GM12878 (cell line): Measurements from ENCODE around the gene CAMTA1. TPM values are rescaled to one million over a fixed set of nuclear protein-coding genes. Genes with fewer than 3 reads are reported as not detected.

Experiments
- ATAC-seq: fragments of 200-7000 bp; cut with Tn5 transposase; 3 replicates; pipeline ENCODE4 v1.9.1; 2020; ENCODE audit warnings: mild to moderate bottlenecking, moderate library complexity
- BruUV-seq: library from RNA; stranded (reverse); fragments of 400-500 nt; replicated peaks from 2 replicates; lab custom pipeline; 2021; lab: Mats Ljungman, UMichigan
- CTCF ChIA-PET: fragments of 300-600 bp; sonication (Branson Sonifier 250); formaldehyde crosslinking; extraction: SDS; loops from one replicate; lab custom pipeline; 2021; ENCODE audit warnings: inconsistent platforms; lab: Yijun Ruan, JAX
- POLR2A ChIA-PET: fragments of 350-600 bp; formaldehyde crosslinking; extraction: SDS; loops from one replicate; lab custom pipeline; 2021; ENCODE audit warnings: inconsistent platforms; lab: Charles Lee
- RAD21 ChIA-PET: fragments of 300-600 bp; sonication (Branson Sonifier 250); formaldehyde crosslinking; loops from one replicate; lab custom pipeline; 2023; ENCODE audit warnings: antibody characterized with exemption; ENCODE audit not compliant: unreplicated experiment; lab: Charles Lee
- SMC1A ChIA-PET: fragments of 300-600 bp; sonication (Branson Sonifier 250); formaldehyde crosslinking; loops from one replicate; lab custom pipeline; 2023; ENCODE audit not compliant: unreplicated experiment, uncharacterized antibody; lab: Charles Lee
- DNase-seq: peaks from one replicate; pipeline ENCODE4 v3.0.0-alpha.2; 2011; ENCODE audit warnings: low read depth, low spot score
- FAIRE-seq: peaks from 3 replicates; lab custom pipeline; 2011; peaks lifted over from hg19 to GRCh38; lab: Jason Lieb, UNC
- H2AFZ ChIP-seq: 2 replicates; pipeline ENCODE4 v1.6.0; 2011; ENCODE audit warnings: low read depth, low read length, control low read depth; ENCODE audit not compliant: control insufficient read depth
- H3K27ac ChIP-seq: 2 replicates; pipeline ENCODE4 v1.5.1; 2011; ENCODE audit warnings: control low read depth; ENCODE audit not compliant: control insufficient read depth, insufficient read depth
- H3K27me3 ChIP-seq, 2 experiments: replicated peaks in 1 of 2; 2 replicates each; pipeline versions ENCODE4 v1.6.0 to v1.6.1; 2011; ENCODE audit warnings: low read length in 1 of 2; ENCODE audit not compliant: control insufficient read depth in 2 of 2, insufficient read depth in 2 of 2
- H3K36me3 ChIP-seq, 2 experiments: 2 replicates each; pipeline ENCODE4 v1.5.1; 2011; ENCODE audit warnings: low read length in 1 of 2; ENCODE audit not compliant: control insufficient read depth in 2 of 2, insufficient read depth in 2 of 2
- H3K4me1 ChIP-seq: 2 replicates; pipeline ENCODE4 v1.6.1; 2011; ENCODE audit warnings: mild to moderate bottlenecking, low read length, moderate library complexity, mixed read lengths; ENCODE audit not compliant: control insufficient read depth, insufficient read depth
- H3K4me2 ChIP-seq: 2 replicates; pipeline ENCODE4 v1.6.0; 2011; ENCODE audit warnings: control low read depth; ENCODE audit not compliant: control insufficient read depth, insufficient read depth
- H3K4me3 ChIP-seq: fragments of 200-600 bp; sonication (generic); 2 replicates; pipeline ENCODE4 v1.5.1; 2016
- H3K79me2 ChIP-seq: 2 replicates; pipeline ENCODE4 v1.6.0; 2011; ENCODE audit warnings: low read length; ENCODE audit not compliant: control insufficient read depth, insufficient read depth
- H3K9ac ChIP-seq: 2 replicates; pipeline ENCODE4 v1.8.0; 2011; ENCODE audit warnings: low read length, control low read depth, mixed read lengths; ENCODE audit not compliant: control insufficient read depth, insufficient read depth
- H3K9me3 ChIP-seq: replicated peaks from 3 replicates; pipeline ENCODE4 v1.5.1; 2011; ENCODE audit warnings: mild to moderate bottlenecking, low read length; ENCODE audit not compliant: control insufficient read depth, insufficient read depth
- H4K20me1 ChIP-seq: 2 replicates; pipeline ENCODE4 v1.6.0; 2011; ENCODE audit not compliant: control insufficient read depth, insufficient read depth
- CBFB ChIP-seq: IDR thresholded peaks from 2 replicates; pipeline ENCODE4 v1.6.1; 2016; ENCODE audit warnings: antibody characterized with exemption, low read depth
- CEBPB ChIP-seq, 2 experiments: fragments of 150-350 bp in 1 of 2; IDR thresholded peaks; 2 replicates each; pipeline ENCODE4 v1.6.1; 2012 to 2014; ENCODE audit warnings: low read depth in 2 of 2, low read length in 2 of 2, borderline replicate concordance in 1 of 2, inconsistent platforms in 1 of 2
- EGR1 ChIP-seq, 2 experiments: IDR thresholded peaks; 1 replicate in 1 of 2; 2 replicates in 1 of 2; pipeline ENCODE4 v1.6.1; 2011 to 2012; ENCODE audit warnings: low read depth in 2 of 2, low read length in 2 of 2, borderline replicate concordance in 1 of 2, mild to moderate bottlenecking in 1 of 2, moderate library complexity in 1 of 2
- JUNB ChIP-seq: IDR thresholded peaks from 2 replicates; pipeline ENCODE4 v1.6.1; 2016; ENCODE audit warnings: antibody characterized with exemption, mild to moderate bottlenecking
- JUND ChIP-seq: IDR thresholded peaks from 2 replicates; pipeline ENCODE4 v1.6.1; 2012; ENCODE audit warnings: low read depth, mild to moderate bottlenecking, low read length, improper control_type of control experiment, moderate library complexity
- NFXL1 ChIP-seq: fragments of 450-650 bp; IDR thresholded peaks from 2 replicates; pipeline ENCODE4 v1.6.1; 2017; ENCODE audit warnings: antibody characterized with exemption, mild to moderate bottlenecking, borderline replicate concordance
- NR2C1 ChIP-seq: fragments of 450-650 bp; IDR thresholded peaks from 2 replicates; pipeline ENCODE4 v1.6.1; 2017; ENCODE audit warnings: antibody characterized with exemption, mild to moderate bottlenecking, moderate library complexity
- NR2C2 ChIP-seq: IDR thresholded peaks from 2 replicates; pipeline ENCODE4 v1.6.1; 2011; ENCODE audit warnings: borderline replicate concordance, low read depth; ENCODE audit not compliant: control insufficient read depth, insufficient read length
- PML ChIP-seq: IDR thresholded peaks from 2 replicates; pipeline ENCODE4 v1.6.1; 2012; ENCODE audit warnings: low read length, inconsistent platforms
- RAD51 ChIP-seq: fragments of 450-650 bp; IDR thresholded peaks from 2 replicates; pipeline ENCODE4 v1.6.1; 2016; ENCODE audit warnings: moderate library complexity, mild to moderate bottlenecking, inconsistent platforms
- RB1 ChIP-seq: fragments of 450-650 bp; formaldehyde crosslinking; IDR thresholded peaks from 2 replicates; pipeline ENCODE4 v1.6.1; 2017; ENCODE audit warnings: mild to moderate bottlenecking, borderline replicate concordance
- SIX5 ChIP-seq: IDR thresholded peaks from 2 replicates; pipeline ENCODE4 v1.6.1; 2011; ENCODE audit warnings: mild to moderate bottlenecking, low read depth, low read length, moderate library complexity; ENCODE audit not compliant: severe bottlenecking
- TBL1XR1 ChIP-seq: IDR thresholded peaks from 2 replicates; pipeline ENCODE4 v1.6.1; 2012; ENCODE audit warnings: low read depth, low read length, improper control_type of control experiment
- TCF3 ChIP-seq: IDR thresholded peaks from 2 replicates; pipeline ENCODE4 v1.6.1; 2012; ENCODE audit warnings: low read depth, mild to moderate bottlenecking, low read length, borderline replicate concordance; ENCODE audit not compliant: insufficient read depth
- WGBS: methylation state at CpG from one replicate; pipeline ENCODE4 v1.1.6; 2016; ENCODE audit warnings: low lambda C conversion rate; ENCODE audit not compliant: insufficient replicate concordance, insufficient coverage; ENCODE audit errors: missing lambda C conversion rate; 5-methylcytosine and 5-hydroxymethylcytosine counted together
- in situ Hi-C: fragments of 300-500 bp; cut with MboI; formaldehyde crosslinking; loops from 9 replicates; pipeline ENCODE4 v1.14.3; 2018; ENCODE audit warnings: mixed read lengths
- intact Hi-C: fragments of 100-400 bp; cut with micrococcal nuclease; formaldehyde crosslinking; loops from one replicate; pipeline ENCODE4 v1.14.2; 2022; ENCODE audit not compliant: unreplicated experiment
- polyA plus RNA-seq, 11 experiments: library from polyadenylated mRNA; depleted of rRNA in 4 of 11; unstranded in 6 of 11; stranded (reverse) in 5 of 11; fragments of >200 nt; fragmentation: Nextera tagmentation in 4 of 11; fragmentation: Illumina TruSeq in 1 of 11; extraction: Ambion mirVana in 4 of 11; extraction: Trizol in 1 of 11; gene quantifications; 1 replicate in 1 of 11; 2 replicates in 10 of 11; pipeline versions ENCODE4 v1.2.1 to v1.2.3, GENCODE V29; 2011 to 2016; ENCODE audit warnings: inconsistent platforms in 2 of 11, missing spikeins in 2 of 11, low read depth in 1 of 11
- total RNA-seq, 4 experiments: library from RNA; depleted of rRNA in 3 of 4; stranded (reverse); fragments of >200 nt in 3 of 4; fragmentation: Illumina TruSeq in 1 of 4; extraction: Trizol in 1 of 4; gene quantifications; 2 replicates each; pipeline versions ENCODE4 v1.2.1 to v1.2.3, GENCODE V29; 2013 to 2021
- TF ChIP-seq, protein P1 (sequence below): IDR thresholded peaks from 2 replicates; pipeline ENCODE4 v1.6.1; 2012; ENCODE audit warnings: low read depth, low read length, improper control_type of control experiment
- TF ChIP-seq, protein P2 (sequence below): fragments of 450-650 bp; IDR thresholded peaks from 2 replicates; pipeline ENCODE4 v1.6.1; 2017; ENCODE audit warnings: borderline replicate concordance
- TF ChIP-seq, protein P3 (sequence below): fragments of 450-650 bp; IDR thresholded peaks from 2 replicates; pipeline ENCODE4 v1.6.1; 2018; ENCODE audit warnings: borderline replicate concordance, mild to moderate bottlenecking; ENCODE audit not compliant: partially characterized antibody

The CAMTA1 gene
- total and polyA plus RNA-seq, 10 of the 15 experiments (the other 5 are each of a cell fraction or from before 2014, with no cell fraction given) = 37.7 to 148 (median 76.4) TPM

DNA sequence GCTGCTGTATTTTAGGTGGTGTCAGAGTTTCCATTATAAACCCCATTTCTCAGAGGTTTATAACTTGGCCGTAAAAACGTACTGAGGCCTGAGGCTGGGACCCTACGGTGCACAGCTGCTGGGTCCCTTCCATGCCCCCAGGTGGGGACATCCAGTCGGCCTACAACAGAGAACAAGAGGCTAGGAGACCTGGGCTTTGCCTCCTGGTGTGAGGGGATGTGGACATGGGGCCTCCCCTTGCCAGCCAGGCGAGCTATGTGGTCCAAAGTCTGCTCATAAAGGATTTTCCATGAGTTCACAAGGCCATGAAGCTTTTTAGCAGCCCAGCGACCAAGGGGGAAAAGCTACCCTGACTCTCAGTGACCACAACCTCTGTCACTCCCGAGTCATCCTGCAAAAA lies 724.3 kb downstream of the CAMTA1 start:
- no peaks in the 10 kb centered on the region for H3K9me3 ChIP-seq
- no peak overlapping the region for H2AFZ ChIP-seq
- H4K20me1 ChIP-seq = no peaks in the 10 kb centered on the region
- FAIRE-seq = no peak
- 10% methylated on average over 7 of the region's 7 CpGs for WGBS
- CTCF ChIA-PET = no interaction called here
- no peak overlapping the region for H3K27ac ChIP-seq
- SMC1A ChIA-PET = no interaction called here
- H3K4me2 ChIP-seq = no peak overlapping the region
- no peaks in the 10 kb centered on the region for H3K79me2 ChIP-seq
- no peak overlapping the region for H3K9ac ChIP-seq
- RAD21 ChIA-PET = interaction anchor here (0.6 kb wide), 1 partner anchor 312 kb away, joined by 3 read pairs; no protein-coding TSS in a partner anchor
- TF ChIP-seq RAD51 (no peak), NFXL1 (no peak), CEBPB (IDR thresholded peaks at IDR 0.05; ENCODE audit: borderline replicate concordance in 1 of 2, low read depth in 2 of 2, low read length in 2 of 2) (no peak), NR2C2 (no peak), SIX5 (no peak), NR2C1 (no peak), RB1 (no peak), JUND (no peak), CBFB (no peak), PML (no peak), TBL1XR1 (no peak), JUNB (no peak), TCF3 (no peak), EGR1 (IDR thresholded peaks at IDR 0.05; ENCODE audit: borderline replicate concordance in 1 of 2, low read depth in 2 of 2, low read length in 2 of 2) (no peak)
- TF ChIP-seq, protein P1, sequence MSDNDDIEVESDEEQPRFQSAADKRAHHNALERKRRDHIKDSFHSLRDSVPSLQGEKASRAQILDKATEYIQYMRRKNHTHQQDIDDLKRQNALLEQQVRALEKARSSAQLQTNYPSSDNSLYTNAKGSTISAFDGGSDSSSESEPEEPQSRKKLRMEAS = no peak
- TF ChIP-seq, protein P2, sequence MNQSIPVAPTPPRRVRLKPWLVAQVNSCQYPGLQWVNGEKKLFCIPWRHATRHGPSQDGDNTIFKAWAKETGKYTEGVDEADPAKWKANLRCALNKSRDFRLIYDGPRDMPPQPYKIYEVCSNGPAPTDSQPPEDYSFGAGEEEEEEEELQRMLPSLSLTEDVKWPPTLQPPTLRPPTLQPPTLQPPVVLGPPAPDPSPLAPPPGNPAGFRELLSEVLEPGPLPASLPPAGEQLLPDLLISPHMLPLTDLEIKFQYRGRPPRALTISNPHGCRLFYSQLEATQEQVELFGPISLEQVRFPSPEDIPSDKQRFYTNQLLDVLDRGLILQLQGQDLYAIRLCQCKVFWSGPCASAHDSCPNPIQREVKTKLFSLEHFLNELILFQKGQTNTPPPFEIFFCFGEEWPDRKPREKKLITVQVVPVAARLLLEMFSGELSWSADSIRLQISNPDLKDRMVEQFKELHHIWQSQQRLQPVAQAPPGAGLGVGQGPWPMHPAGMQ = no peak
- TF ChIP-seq, protein P3, sequence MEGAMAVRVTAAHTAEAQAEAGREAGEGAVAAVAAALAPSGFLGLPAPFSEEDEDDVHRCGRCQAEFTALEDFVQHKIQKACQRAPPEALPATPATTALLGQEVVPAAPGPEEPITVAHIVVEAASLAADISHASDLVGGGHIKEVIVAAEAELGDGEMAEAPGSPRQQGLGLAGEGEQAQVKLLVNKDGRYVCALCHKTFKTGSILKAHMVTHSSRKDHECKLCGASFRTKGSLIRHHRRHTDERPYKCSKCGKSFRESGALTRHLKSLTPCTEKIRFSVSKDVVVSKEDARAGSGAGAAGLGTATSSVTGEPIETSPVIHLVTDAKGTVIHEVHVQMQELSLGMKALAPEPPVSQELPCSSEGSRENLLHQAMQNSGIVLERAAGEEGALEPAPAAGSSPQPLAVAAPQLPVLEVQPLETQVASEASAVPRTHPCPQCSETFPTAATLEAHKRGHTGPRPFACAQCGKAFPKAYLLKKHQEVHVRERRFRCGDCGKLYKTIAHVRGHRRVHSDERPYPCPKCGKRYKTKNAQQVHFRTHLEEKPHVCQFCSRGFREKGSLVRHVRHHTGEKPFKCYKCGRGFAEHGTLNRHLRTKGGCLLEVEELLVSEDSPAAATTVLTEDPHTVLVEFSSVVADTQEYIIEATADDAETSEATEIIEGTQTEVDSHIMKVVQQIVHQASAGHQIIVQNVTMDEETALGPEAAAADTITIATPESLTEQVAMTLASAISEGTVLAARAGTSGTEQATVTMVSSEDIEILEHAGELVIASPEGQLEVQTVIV = no peak
- DNase-seq = no peak
- POLR2A ChIA-PET = no interaction called here
- no peak for ATAC-seq
- intact Hi-C loops = no loop called here
- H3K4me1 ChIP-seq = no peaks in the 10 kb centered on the region
- H3K36me3 ChIP-seq = no peaks in the 10 kb centered on the region
- H3K27me3 ChIP-seq = peaks cover 0 to 3% of the 10 kb centered on the region in 2 experiments; a peak in 3 of 4 replicates
- in situ Hi-C loops = no loop called here
- BruUV-seq = no TSS peak
- no peak overlapping the region for H3K4me3 ChIP-seq
